ENCODE measurements around the gene BIRC7.

Gene BIRC7

GRCh38 chr20:63268671-63269439 is 33.1 kb downstream of the BIRC7 start:
- DNase-seq: no peak

GRCh38 chr20:63269724-63270123 is 34.0 kb downstream of the BIRC7 start:
- no peak for DNase-seq

GRCh38 chr20:63270606-63271325 is 35.1 kb downstream of the BIRC7 start:
- DNase-seq: no peak

GRCh38 chr20:63272105-63273058 is 36.7 kb downstream of the BIRC7 start, which contains the start of gene ARFGAP1:
Gene ARFGAP1 (plus strand): TSS chr20:63272813. CDS start chr20:63275581, 2,768 bp downstream.
- no peak for DNase-seq

- DNase-seq: no peak
Observed at GRCh38 chr20:63273059-63273579, 37.4 kb downstream of the BIRC7 start.

GRCh38 chr20:63273635-63274380 is 38.1 kb downstream of the BIRC7 start:
- DNase-seq: no peak

GRCh38 chr20:63274381-63275228 is 38.9 kb downstream of the BIRC7 start:
- no peak for DNase-seq

GRCh38 chr20:63275825-63276224 is 40.1 kb downstream of the BIRC7 start:
- DNase-seq: no peak

- DNase-seq: no peak
Observed at GRCh38 chr20:63276956-63277355, 41.3 kb downstream of the BIRC7 start.

- no peak for DNase-seq
Observed at GRCh38 chr20:63277466-63278272, 42.0 kb downstream of the BIRC7 start.

GRCh38 chr20:63278661-63279060 is 43.0 kb downstream of the BIRC7 start:
- no peak for DNase-seq

GRCh38 chr20:63279931-63280330 is 44.2 kb downstream of the BIRC7 start:
- DNase-seq: no peak

- no peak for DNase-seq
Observed at GRCh38 chr20:63280371-63280770, 44.7 kb downstream of the BIRC7 start.

GRCh38 chr20:63280929-63281545 is 45.3 kb downstream of the BIRC7 start:
- DNase-seq: no peak

GRCh38 chr20:63281742-63282665 is 46.3 kb downstream of the BIRC7 start:
- DNase-seq: no peak

- DNase-seq: no peak
Observed at GRCh38 chr20:63282946-63283345, 47.2 kb downstream of the BIRC7 start.

- no peak for DNase-seq
Observed at GRCh38 chr20:63283397-63284082, 47.8 kb downstream of the BIRC7 start.

GRCh38 chr20:63284083-63284440 is 48.4 kb downstream of the BIRC7 start:
- no peak for DNase-seq

All from SIG-M5 (cell line).